CD4-positive, alpha-beta T cell treated with Interleukin-15 for 1 hour (primary cell): ENCODE data around the gene C19orf38.

Experiments used
- DNase-seq: peaks from one replicate; pipeline ENCODE4 v3.0.0-alpha.2; 2020

Gene C19orf38

DNA sequence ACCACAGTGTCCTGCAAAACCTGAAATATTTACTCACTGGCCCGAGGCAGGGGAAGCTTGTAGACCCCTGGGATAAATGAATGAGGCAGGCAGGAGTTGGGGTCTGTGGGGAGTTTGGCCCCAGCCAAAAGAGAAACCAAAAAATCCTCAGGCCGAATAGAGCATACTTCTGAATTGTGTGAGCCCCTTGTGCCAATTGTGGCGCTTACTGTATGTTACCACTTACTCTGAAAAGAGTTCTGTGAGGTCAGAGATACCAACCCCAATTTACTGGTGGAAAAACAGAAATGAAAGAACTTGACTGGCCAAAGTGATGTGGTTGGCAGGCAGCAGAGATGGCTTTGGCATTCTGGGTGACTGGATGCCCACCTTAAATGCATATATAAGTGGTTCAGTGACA, 30.0 kb downstream of the C19orf38 start:
- DNase-seq: no peak

DNA sequence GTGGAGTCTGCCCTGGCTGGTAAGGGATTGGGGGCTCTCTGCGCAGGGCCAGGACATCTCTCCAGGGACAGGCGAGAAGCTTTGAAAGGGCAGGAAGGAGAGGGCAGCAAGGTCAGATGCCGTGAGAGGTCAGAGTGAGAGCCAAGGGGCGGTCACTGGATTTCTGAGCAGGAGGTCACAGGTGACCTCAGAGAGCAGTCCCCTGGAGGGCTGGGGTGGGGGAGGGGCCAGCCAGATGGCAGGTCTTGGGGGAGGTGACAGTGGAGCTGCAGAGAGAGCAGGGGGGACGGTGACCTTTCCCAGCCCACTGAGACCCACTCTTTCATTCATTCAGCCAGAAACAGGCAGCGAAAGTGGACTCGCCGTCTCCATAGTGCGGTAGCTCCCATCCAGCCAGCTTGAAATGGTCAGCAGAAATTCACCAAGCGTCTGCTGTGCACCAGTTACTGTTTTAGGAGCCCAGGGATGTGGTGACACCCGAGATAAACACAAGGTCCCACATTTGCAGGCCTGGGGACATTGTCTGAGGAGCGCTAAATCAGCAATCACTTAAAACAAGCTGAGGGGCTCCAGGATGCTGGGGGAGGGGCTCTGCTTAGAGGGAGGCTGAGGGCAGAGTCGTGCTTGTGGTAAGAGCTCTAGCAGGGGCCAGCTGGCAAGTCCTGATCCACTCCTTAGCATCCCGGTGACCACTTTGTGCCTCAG, 33.3 kb downstream of the C19orf38 start:
- DNase-seq: no peak

DNA sequence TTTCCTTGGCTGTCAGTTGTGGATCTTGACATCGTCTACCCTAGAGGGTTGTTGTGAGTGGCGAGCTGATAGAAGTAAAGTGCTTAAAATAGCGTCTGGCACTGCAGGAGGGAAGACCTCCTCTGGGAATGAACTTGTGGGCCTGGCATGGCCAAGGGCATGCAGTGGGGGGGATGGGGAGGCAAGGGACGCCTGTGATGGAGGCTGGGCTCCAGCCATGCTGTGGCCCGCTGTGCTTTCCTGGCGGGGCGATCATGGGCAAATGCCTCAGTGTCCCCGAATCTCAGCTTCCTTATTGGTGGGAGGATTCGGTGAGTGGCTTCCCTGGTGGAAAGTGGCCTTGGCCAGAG, 33.9 kb downstream of the C19orf38 start:
- DNase-seq: no peak

DNA sequence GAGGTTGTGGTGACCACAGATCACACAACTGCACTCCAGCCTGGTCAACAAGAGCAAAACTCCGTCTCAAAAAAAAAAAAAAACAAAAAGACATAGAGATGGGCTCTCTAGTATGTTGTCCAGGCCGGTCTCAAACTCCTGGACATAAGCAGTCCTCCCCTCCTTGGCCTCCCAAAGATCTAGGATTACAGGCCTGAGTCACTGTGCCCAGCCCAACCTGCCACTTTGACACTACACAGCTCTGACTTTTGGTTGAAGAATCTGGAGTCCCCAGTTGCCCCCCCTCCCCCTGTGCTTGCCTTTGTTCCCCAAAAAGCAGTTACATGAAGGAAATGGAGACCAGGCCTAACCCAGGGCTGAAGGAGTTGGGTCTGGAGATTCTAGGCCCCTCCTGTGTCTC, 36.1 kb downstream of the C19orf38 start:
- no peak for DNase-seq

DNA sequence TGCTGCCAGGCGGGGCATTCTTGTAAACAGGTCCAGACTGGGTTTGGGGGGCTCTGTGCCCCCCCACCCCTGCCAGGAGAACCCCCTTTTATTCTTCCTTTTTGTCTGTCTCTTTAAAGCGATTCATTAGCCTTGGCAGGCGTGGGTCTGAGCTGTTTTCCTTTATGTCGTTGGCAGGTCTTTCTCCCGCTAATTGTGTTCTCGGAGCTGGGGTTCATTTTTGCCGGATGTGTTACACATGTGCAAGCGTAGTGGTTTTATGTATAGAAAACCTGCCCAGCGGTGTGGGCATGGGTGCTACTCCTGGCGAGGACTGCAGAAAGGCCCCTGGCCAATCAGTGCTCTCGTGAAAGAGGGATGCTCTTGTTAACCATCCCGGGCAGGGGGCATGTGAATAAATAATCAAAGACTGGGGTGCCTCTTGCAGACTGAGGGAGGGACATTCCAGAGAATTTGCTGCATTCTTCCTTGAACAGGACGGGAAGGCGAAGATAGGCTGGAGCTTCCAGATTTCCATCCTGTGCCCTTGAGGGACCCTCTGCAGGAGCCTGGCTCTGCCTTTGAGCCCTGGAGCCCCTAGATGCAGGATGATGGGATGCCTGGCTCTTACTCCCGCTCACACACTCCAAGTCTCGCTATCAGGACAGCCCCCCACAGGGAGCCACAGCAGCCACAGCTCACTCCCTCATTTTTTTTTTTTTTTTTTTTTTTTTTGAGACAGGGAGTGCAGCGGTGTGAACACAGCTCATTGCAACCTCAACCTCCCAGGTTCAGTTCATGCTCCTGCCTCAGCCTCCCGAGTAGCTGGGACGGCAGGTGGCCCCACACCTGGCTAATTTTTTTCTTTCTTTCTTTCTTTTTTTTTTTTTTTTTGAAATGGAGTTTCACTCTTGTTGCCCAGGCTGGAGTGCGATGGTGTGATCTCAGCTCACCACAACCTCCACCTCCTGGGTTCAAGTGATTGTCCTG, 37.3 kb downstream of the C19orf38 start:
- no peak for DNase-seq

DNA sequence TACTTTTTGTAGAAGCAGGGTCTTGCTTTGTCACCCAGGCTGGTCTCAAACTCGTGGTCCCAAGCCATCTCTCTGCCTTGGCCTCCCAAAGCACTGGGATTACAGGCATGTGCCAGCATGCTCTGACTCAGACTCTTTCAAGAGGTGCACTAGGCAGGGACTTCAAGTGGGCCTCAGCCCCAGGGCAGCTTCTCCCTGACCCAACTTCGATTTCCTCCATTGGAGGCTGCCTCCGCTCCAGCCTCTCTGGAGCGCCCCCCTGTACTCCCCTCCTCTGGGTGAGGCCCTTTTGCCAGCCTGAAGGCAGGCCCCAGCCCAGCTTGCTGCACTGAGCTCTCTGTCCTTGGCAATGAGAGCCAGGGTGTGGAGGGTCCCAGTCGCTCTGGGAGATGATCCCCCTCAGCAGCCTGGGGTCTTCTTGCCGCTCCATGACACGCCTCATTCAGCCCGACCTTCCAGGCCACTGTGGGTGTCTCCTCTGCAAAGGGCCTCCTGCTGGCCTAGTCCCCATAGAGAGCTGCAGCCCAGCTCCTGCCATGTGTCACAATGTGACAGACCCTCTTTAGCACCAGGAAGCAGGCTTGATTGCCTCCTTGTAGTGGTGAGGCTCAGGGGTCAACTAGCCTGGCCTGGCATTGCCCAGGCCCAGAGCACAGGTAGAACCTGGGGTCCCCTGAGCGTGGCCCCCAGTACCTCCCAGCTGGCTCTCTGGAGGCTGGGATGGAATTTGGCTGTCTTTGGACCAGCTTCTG, 39.6 kb downstream of the C19orf38 start:
- DNase-seq: no peak

DNA sequence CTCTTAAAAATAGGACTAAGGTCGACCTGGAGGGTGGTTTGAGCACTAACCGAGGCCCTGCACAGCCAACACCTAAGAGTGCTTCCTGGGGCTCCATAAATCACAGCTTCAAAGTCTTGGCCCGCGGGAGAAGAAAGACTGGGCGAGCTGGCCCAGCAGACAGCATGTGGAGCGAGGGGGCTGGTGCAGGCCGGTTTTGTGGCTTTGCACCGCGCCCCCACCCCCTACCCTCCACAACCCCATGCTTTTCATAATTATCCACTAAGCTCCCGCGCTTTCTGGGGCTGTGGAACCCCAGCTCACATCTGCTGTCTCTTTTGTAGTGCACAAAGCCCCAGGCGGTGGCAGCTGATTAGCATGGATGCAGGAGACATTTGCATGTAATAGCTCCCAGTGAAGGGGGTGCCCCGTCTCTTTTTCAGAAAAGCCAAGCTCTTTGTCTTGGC, 40.2 kb downstream of the C19orf38 start:
- no peak for DNase-seq

DNA sequence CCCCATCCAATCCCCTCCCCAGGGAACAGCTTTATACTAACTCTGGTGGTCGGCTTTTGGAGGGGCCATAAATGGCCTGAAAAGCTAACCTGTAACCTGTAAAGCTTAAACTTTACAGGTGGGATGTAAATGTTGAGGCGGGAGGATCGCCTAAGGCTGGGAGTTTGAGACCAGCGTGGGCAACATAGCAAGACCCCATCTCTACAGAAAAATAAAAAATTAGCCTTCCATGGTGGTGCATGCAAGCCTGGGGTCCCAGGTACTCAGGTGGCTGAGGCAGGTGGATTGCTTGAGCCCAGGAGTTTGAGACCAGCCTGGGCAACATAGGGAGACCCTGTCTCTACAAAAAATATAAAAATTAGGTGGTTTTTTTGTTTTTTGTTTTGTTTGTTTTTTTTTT, 41.7 kb downstream of the C19orf38 start:
- no peak for DNase-seq

DNA sequence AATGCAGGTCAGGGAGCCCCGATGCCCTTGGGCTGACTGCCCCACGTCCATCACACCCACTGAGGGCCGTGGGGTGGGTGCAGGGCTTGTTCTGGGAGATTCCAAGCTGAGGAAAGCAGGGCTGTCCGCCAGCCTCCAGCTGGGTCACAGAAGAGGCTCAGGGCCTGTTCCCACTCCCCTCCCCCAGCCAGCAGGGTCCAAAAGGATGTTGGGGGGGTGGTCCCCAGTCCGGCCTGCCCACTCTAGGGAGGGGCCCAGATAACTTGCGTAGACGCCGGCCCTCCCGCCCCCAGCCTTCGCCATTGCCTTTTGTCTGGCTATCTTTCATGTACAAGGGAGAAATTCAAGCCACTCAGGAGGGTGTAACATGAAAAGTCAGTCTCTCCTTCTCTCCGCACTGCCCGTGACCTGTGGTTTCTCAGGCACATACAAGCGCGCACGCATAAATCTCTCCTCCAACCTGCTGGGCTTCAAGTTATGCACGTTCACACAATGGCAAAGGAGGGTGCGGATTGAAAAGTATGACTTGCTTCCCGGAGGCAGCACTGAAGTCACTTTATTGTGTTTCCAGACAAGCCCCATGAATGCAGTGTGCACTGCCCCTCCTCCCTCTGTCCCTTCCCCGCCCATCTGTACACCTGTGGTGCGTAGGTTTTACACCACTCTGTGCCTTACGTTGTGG, 43.3 kb downstream of the C19orf38 start:
- no peak for DNase-seq

DNA sequence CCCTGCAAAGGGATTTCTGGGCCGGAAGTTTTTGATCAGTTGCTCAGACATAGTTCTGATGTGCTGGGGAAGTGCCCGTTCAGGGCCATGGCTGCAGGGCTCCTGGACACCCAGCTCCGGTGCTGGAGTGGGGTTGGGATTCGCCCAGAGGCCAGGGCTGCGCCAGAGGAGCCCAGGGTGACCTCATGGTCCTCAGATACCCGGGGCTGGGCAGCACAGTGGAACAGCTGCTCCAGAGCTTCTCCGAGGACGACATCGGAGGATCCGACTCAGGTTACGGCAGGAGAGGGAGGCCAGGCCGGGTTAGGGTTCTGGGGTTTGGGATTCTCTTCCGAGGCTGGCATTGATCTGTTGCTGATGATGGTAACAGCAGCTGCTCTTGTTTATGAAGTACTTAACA, 44.0 kb downstream of the C19orf38 start:
- no peak for DNase-seq

DNA sequence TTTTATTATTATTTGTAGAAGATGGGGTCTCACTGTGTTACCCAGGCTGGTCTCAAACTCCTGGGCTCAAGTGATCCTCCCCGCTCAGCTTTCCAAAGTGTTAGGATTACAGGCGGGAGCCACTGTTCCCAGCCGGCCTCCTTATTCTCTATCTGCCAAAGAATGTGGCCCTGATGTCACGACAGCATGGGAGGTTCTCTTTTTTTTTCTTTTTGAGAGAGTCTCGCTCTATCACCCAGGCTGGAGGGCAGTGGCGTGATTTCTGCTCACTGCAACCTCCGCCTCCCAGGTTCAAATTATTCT, 46.6 kb downstream of the C19orf38 start:
- no peak for DNase-seq

DNA sequence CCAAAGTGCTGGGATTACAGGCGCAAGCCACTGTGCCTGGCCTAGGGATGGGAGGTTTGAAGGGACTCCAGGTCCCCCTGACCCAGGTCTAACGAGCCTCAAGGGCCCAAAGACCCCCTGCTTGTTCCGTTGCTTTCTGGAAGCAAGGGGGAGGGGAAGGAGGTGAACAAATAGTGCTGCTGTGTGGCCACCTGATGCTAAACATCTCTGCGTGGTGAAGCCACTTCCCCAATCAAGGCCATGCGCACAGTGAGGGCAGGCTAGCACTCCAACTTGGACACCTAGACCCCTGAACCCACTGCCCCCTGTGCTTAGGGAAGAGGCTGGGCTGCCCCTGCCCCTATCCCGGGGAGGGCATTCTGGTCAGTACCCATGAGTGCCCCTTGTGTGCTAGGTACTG, 47.1 kb downstream of the C19orf38 start:
- no peak for DNase-seq

DNA sequence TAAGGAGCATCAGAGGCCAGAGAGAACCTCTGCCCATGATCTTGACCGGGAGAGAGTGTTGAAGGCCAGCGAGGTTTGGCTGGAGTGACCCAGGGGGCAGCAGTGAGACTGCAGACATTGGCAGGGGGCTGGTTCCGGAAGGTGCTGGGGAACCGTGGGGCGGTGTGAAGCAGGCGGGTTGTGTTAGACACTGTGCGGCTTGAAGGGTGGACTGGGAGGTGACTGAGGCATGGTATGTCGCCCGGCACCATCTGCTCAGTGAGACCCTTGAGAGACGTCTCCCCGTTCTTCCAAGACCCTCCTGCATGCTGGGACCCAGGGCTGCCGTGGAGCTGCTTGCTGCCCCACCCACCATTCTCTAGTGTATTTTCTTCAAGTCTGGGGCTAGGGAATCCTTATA, 47.7 kb downstream of the C19orf38 start:
- DNase-seq: no peak

DNA sequence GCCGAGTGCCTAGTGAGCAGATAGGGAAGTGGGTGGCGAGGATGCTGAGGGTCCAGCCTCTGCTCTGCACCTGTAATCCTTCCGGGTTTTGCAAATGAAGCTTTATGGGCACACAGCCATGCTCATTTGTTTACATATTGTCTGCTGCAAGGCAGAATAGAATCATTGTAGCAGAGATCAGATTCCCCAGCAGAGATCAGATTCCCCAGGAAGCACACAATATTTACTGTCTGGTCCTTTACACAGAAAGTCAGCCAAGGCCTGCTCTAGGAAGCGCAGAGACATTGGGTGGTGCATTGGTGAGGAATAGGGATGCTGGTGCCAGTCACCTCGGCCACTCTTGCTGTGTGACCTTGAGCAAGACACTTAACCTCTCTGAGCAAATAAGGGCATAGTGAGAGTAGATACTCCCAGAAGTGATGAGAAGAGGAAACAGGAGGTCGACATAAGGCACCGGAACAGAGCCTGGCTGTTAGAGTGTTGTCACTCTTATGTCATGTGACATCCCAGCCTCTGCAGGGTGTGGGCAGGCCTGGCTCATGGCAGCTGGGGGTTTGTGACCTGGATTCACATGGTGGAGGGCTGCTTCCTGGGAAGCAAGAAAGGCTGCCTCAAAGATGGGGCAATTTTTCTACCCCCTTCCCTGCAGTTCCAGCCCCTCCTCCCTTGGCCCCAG, 48.8 kb downstream of the C19orf38 start:
- no peak for DNase-seq

DNA sequence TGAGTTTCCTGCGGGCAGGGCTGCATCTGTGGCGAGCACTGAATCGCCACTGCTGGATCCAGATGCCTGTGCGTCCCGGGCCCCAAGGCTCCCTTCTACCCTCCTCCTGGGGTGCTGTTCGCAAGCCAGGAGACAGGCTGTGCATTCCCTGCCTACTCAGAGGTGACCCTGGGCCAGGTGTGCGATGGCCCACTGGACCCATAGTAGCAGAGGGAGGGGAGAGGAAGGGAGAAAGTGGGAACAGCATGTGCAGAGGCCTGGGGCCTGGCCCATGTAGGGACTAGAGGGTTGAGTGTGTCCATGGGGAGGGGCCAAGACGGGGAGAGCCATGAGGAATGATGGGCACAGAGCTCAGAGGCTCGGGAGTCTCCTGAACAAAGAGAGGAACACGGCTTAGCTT, 50.4 kb downstream of the C19orf38 start:
- DNase-seq: no peak

DNA sequence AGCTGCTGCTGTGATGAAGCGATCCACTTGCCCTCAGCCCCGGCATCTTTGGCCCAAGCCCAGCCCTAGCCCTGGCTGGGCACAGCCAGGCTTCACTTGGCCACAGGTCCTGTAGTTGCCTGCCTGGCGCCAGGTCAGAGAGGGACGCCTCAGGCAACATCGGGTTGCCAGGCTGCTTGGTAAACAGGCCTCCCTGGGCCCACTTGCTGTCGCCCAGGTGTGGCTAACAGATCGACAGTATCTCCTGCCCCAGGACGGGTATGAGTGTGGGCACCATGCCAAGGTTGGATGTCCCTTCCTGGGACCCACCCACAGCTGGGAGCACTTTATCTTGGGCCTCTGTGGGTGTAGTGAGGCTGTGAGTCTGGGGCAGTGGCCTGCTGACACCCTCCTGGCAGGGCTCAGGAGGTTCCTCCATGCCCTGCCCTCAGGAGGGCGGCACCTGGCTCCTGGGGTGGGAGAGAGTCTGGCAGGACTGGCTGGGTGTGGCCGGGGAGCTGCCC, 51.0 kb downstream of the C19orf38 start:
- DNase-seq: no peak

DNA sequence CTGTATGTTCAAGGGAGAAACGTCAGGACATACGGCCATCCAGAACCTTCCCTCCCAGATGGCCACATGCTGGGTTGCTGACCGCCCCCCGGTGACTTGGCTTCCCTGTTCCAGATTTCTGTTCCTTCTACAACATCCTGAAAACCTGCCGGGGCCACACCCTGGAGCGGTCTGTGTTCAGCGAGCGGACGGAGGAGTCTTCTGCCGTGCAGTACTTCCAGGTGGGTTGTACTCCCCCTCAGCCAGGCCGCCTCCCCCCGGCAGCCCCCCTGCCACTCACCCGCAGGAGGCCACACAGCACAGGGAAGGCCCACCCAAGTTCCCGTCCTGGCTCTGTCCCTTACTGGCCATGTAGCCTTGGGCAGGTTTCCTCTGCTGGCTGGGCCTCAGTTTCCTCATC, 59.7 kb downstream of the C19orf38 start:
- DNase-seq: no peak

DNA sequence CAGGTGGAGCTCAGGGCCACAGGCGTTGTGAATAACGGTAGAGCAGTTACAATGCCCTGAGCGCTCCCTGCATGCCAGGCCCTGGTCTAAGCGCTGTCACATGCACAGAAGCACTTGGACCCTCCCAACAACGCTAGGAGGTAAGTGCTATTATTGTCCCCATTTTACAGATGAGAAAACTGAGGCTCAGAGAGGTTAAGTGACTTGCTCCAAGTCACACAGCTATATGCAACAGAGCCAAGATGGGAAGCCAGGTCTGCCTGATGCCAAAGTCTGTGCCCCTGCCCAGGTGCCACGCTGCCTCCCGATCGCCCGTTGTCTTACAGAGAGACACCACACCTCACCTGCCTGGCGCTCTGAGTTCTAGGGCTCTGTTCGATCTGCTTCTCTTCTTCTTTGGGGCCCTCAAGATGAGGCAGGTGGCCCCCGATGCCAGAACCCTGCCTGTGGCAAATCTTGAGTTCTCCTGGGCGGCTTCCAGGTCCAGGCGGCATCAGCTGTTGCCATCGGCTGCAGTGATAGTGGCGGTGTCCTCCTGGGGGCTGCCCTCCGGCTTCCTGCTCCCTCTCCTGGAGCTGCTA, 60.3 kb downstream of the C19orf38 start:
- DNase-seq: no peak

DNA sequence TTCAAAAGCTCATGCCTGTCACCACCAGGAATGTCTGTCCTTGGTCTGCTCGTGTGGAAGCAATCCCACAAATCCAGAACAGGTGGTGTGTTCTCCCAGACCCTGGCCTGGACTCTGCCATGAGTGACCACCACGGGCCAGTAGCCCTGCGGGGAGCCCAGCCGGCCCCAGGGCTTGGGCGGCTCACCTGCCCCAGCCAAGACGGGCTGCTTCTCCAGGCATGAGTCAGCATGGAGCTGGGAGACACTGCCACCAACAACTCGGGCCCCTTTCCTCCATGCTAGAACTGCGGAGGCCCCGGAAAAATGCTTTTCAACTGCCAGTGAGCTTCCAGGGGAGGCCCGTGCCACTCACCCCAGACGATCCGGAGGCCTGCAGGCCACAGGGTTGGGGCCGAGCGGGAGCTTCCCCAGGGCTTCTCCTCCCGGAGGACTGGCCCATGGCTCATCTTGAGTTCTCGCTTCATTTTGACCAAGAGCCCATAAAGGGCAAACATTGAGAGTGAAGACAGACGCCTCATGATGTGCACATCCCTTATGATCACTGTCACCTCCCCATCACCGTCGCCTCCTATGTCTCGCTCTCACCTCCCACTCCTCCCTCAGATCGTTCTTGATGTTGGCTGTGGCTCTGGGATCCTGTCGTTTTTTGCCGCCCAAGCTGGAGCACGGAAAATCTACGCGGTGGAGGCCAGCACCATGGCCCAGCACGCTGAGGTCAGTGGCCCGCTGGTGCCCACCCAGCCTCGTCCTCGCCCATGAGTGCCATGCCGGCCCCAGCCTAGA, 63.6 kb downstream of the C19orf38 start:
- no peak for DNase-seq

DNA sequence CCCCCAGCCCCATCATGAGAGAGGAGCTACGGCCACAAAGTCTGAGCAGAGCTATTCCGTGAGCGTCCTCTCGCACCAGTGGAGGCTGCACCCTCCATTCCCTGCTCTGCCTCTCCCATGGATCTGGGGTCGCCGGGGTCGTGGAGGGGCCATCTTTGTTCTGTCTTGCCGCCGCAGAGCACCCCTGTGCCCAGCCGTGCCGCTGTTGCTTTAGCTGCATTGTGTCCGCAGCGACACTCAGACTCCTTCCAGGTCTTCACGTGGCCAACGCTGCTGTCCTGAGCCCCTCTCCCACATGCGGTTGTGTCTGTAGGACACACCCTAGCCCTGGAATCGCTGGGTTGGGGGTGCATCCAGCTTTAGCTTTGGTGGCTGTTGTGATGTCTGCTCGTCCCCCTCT, 64.4 kb downstream of the C19orf38 start:
- no peak for DNase-seq

DNA sequence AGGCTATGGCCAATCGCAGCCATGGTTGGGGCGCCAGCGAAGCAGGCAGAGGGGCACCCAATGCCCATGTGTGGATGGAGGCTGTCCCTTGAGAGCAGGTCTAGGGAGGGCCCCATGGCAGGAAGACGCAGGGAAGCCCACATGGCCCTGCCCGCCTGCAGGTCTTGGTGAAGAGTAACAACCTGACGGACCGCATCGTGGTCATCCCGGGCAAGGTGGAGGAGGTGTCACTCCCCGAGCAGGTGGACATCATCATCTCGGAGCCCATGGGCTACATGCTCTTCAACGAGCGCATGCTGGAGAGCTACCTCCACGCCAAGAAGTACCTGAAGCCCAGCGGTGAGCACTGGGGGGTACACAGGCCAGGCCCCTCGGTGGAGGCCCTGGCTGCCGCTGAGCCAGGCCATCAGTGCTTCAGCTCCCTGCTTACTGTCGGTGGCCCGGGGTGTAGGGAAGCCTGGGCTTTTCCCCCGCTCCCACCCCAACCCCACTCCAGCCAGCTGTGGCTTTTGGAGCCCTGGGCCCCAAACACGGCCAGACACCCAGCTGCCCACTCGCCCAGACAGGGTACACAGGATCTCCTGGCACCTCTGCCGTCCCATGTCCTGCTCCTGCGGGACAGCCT, 65.6 kb downstream of the C19orf38 start:
- DNase-seq: no peak
